HS-5 (cell line): ENCODE data around the gene TRIM46.
A peak's percentile ranks its signal among the peaks of the same experiment; 100 is the strongest.

ENCODE experiments used
- DNase-seq: peaks from one replicate; pipeline ENCODE4 v3.0.0-alpha.2; 2012; ENCODE audit warnings: low read depth

TRIM46 gene

GRCh38 chr1:155173478-155174323 is at the start of gene TRIM46:
TSS of gene TRIM46 (plus strand) at chr1:155173849. CDS start at chr1:155173967, 118 bp downstream.
- DNase-seq, result peak; percentile 54

- DNase-seq, result no peak
Observed at GRCh38 chr1:155124503-155125463, 48.9 kb upstream of the TRIM46 start.

- DNase-seq, result no peak
Observed at GRCh38 chr1:155125511-155125945, 48.1 kb upstream of the TRIM46 start.

- no peak for DNase-seq
Observed at GRCh38 chr1:155125946-155126555, 47.6 kb upstream of the TRIM46 start.

GRCh38 chr1:155126556-155127104 is 47.0 kb upstream of the TRIM46 start:
- no peak for DNase-seq

GRCh38 chr1:155127105-155127966 is 46.3 kb upstream of the TRIM46 start, which contains the start of gene EFNA1:
TSS of gene EFNA1 (plus strand) at chr1:155127876. CDS start at chr1:155127978, 102 bp downstream.
- no peak for DNase-seq

GRCh38 chr1:155127967-155128754 is 45.5 kb upstream of the TRIM46 start:
- DNase-seq, result no peak

- no peak for DNase-seq
Observed at GRCh38 chr1:155128755-155129473, 44.7 kb upstream of the TRIM46 start.

GRCh38 chr1:155130272-155131006 is 43.2 kb upstream of the TRIM46 start:
- no peak for DNase-seq

GRCh38 chr1:155131285-155131684 is 42.4 kb upstream of the TRIM46 start:
- no peak for DNase-seq

- no peak for DNase-seq
Observed at GRCh38 chr1:155131856-155132255, 41.8 kb upstream of the TRIM46 start.

- DNase-seq, result no peak
Observed at GRCh38 chr1:155133799-155134281, 39.8 kb upstream of the TRIM46 start.

GRCh38 chr1:155134322-155134721 is 39.3 kb upstream of the TRIM46 start:
- no peak for DNase-seq

GRCh38 chr1:155134880-155135414 is 38.7 kb upstream of the TRIM46 start:
- peak; percentile 83 for DNase-seq

- DNase-seq, result peak; percentile 52
Observed at GRCh38 chr1:155135415-155136028, 38.1 kb upstream of the TRIM46 start, which contains the start of gene SLC50A1. TSS of gene SLC50A1 (plus strand) at chr1:155135852. CDS start at chr1:155135912, 60 bp downstream.

- DNase-seq, result no peak
Observed at GRCh38 chr1:155136748-155137147, 36.9 kb upstream of the TRIM46 start.

GRCh38 chr1:155137154-155137949 is 36.3 kb upstream of the TRIM46 start:
- no peak for DNase-seq
